ENCODE results near the gene ZIC2. TPM values are rescaled to one million over a fixed set of nuclear protein-coding genes. Genes with fewer than 3 reads are reported as not detected.

The ZIC2 gene
- total RNA-seq, 1 donor, result not detected

DNA sequence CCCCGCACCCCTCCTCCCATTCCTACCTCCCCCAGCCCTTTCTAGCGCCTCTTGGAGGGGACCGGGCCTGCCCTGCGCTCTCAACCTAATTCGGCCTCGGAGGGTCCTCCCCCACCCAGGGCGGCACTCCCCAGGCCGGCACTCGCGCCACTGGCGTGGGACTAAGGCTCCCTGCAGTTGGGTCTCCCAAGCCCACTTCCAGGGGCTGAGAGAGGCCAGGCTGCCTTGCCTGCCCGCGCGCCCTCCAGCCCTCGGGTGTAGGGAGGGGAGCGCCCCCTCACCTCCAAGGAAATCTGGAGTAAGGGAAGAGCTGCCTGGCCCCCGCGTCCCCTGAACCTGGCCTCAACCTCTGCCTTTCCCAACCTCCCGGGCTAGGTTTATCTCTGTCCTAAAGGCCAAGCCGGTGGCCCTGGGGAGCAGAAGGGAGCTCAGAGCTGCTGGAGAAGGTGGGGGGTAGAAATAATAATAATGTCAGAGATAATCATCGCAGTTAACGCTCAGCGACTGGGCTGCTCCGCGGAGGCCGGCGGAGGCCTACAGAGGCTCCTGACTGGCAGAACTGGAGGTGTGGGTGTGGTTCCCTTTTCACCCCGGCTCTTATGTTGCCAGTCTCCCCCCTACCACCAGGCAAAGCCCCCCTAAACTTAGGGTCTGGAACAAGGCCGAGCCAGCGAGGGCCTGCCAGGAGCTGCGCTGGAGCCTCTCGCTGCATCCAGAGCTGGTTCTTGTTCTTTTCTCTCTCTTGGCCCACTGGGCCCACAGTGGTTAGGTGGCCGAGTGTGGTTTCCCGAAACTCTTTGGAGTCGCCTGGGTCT, 9.6 kb downstream of the ZIC2 start:
- no peak for TF ChIP-seq CTCF (IDR thresholded peaks at IDR 0.05; ENCODE audit: extremely low read depth, low read depth, low read length)
- H3K27ac ChIP-seq (ENCODE audit: low read depth, low read length), result no peak overlapping the region
- H3K27me3 ChIP-seq (ENCODE audit: insufficient read depth, low read length), result peaks cover 100% of the 10 kb centered on the region
- H3K79me2 ChIP-seq (ENCODE audit: insufficient read depth, low read length), result no peaks in the 10 kb centered on the region
- no peaks in the 10 kb centered on the region for H3K4me1 ChIP-seq (ENCODE audit: insufficient read depth, low read length)
- no peaks in the 10 kb centered on the region for H3K36me3 ChIP-seq (ENCODE audit: insufficient read depth, low read length)
- H3K4me2 ChIP-seq (ENCODE audit: insufficient read depth, low read length), result no peak overlapping the region
- H2AFZ ChIP-seq (ENCODE audit: low read length), result no peak overlapping the region
- DNase-seq (ENCODE audit: insufficient read length, low spot score, missing footprints), result peak; percentile 31
- peaks cover 2% of the 10 kb centered on the region for H3K9me3 ChIP-seq (ENCODE audit: low read depth, low read length)
- H4K20me1 ChIP-seq (ENCODE audit: insufficient read depth, low read length), result peaks cover 4% of the 10 kb centered on the region
- no peak overlapping the region for H3K4me3 ChIP-seq (ENCODE audit: insufficient read depth, low read length)

DNA sequence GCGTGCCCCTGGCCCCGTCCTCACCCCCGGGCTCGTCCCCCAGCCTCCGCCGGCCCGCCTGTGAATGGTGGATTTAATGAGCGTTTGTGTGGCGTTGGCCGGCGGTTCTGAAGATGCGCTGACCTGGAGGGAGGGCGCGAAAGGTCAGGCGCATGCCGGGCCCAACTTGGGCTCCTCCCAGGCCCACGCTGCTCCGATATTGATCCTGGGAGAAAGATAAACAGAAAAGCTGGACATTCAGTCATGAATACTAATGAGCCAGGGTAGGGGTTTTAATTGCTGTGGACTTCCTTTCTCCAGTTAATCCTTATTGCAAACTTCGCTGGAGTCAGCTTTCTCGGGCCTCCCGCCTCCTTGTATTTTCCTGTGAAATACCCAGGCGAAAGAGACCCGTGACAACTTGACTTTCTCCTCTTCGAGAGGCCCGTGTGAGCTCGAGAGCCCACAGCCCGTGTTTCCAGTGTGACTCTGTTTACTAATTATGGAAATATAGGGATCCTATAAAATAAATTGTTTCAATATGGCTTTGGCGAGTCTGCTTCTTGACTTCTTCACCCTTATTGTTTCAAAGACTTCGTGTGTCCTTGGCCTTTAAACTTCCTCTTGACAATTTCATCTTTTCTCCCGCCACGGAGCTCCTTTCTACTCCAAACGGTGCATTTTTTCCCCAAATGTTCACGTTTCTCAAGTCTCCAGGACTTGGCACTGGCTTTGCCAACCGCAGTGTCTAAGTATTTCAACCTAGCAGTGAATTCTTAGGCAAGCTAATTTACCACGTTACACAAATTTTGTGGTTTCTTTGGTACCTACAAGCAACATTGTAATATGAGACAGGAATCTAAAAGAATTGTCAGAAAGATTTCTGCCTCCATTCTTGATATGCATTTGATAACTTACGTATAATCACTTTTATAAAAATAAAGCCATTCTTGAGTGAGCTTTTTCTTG, 10.5 kb downstream of the ZIC2 start:
- H4K20me1 ChIP-seq (ENCODE audit: insufficient read depth, low read length), result peaks cover 4% of the 10 kb centered on the region
- DNase-seq (ENCODE audit: insufficient read length, low spot score, missing footprints), result peak; percentile 63
- H3K27ac ChIP-seq (ENCODE audit: low read depth, low read length), result no peak overlapping the region
- H3K36me3 ChIP-seq (ENCODE audit: insufficient read depth, low read length), result no peaks in the 10 kb centered on the region
- peaks cover 2% of the 10 kb centered on the region for H3K9me3 ChIP-seq (ENCODE audit: low read depth, low read length)
- no peaks in the 10 kb centered on the region for H3K4me1 ChIP-seq (ENCODE audit: insufficient read depth, low read length)
- no peaks in the 10 kb centered on the region for H3K79me2 ChIP-seq (ENCODE audit: insufficient read depth, low read length)
- H2AFZ ChIP-seq (ENCODE audit: low read length), result no peak overlapping the region
- no peak overlapping the region for H3K4me3 ChIP-seq (ENCODE audit: insufficient read depth, low read length)
- H3K4me2 ChIP-seq (ENCODE audit: insufficient read depth, low read length), result no peak overlapping the region
- peaks cover 100% of the 10 kb centered on the region for H3K27me3 ChIP-seq (ENCODE audit: insufficient read depth, low read length)
- no peak for TF ChIP-seq CTCF (IDR thresholded peaks at IDR 0.05; ENCODE audit: extremely low read depth, low read depth, low read length)

DNA sequence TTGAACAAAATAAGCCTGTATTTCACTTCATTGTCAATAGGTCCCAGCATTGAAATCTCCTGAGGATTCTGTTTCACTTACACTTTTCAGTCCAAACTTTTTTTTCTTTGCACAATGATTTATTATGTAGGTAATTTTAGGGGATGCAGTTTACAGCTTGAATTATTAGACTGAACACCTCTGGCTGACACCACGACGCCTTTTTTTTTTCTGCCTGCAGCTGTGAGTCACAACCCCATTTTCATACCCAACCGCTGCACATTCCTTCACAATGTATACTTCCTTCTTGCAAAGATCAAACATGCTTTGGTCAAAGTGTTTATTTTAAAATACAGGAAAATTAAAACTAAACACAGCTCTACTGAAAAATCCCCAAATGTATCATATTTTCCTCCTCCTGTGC, 11.4 kb downstream of the ZIC2 start:
- no peak for TF ChIP-seq CTCF (IDR thresholded peaks at IDR 0.05; ENCODE audit: extremely low read depth, low read depth, low read length)
- H3K27me3 ChIP-seq (ENCODE audit: insufficient read depth, low read length), result peaks cover 100% of the 10 kb centered on the region
- no peak overlapping the region for H3K4me3 ChIP-seq (ENCODE audit: insufficient read depth, low read length)
- no peaks in the 10 kb centered on the region for H3K79me2 ChIP-seq (ENCODE audit: insufficient read depth, low read length)
- H4K20me1 ChIP-seq (ENCODE audit: insufficient read depth, low read length), result peaks cover 4% of the 10 kb centered on the region
- no peak overlapping the region for H2AFZ ChIP-seq (ENCODE audit: low read length)
- H3K4me2 ChIP-seq (ENCODE audit: insufficient read depth, low read length), result no peak overlapping the region
- DNase-seq (ENCODE audit: insufficient read length, low spot score, missing footprints), result no peak
- no peaks in the 10 kb centered on the region for H3K4me1 ChIP-seq (ENCODE audit: insufficient read depth, low read length)
- no peaks in the 10 kb centered on the region for H3K36me3 ChIP-seq (ENCODE audit: insufficient read depth, low read length)
- no peak overlapping the region for H3K27ac ChIP-seq (ENCODE audit: low read depth, low read length)
- H3K9me3 ChIP-seq (ENCODE audit: low read depth, low read length), result peaks cover 2% of the 10 kb centered on the region

Data from osteoblast (primary cell).